Measurements from ENCODE around the gene HIRA. TPM values are rescaled to one million over a fixed set of nuclear protein-coding genes. Genes with fewer than 3 reads are reported as not detected.

Gene HIRA
- total RNA-seq, 4 donors from 2014 or later, result 24.9 to 104 (median 31.8) TPM

DNA sequence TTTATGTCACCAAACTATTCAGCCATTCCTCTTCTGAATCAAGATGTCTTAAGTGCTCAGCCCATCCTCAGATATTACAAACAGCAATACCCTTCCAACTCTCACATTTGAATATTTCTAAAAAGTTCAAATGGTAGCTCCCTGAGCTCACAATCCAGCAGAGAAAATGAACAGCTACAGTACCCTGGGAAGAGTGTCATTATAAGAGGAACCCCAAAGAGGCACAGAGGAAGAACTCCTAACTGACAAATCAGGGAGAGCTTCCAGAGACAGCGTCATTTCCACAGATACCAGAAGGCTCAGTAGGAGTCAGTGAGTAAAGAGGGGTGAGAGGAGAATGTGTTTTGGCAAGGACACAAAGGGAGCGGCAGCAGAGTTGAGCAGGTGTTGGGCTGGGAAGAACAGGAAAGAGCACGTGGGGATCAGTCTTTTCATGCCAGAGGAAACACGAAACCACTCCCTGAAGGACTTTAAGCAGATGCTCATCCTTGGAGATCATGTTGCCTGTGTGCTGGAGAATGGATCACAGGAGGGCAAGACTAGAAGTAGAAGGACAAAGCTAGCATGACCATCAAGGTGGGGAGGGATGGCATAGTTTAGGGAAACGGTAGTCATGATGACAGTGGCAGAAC is 144.3 kb downstream of the HIRA start:
- Histone ChIP-seq H3K27me3 (no peaks in the 10 kb centered on the region), H3K27ac (no peak overlapping the region), H3K4me3 (no peak overlapping the region), H3K36me3 (no peaks in the 10 kb centered on the region), H3K4me1 (peaks cover 0 to 12% (median 4%) of the 10 kb centered on the region in 4 donors), H3K9me3 (no peaks in the 10 kb centered on the region)
- TF ChIP-seq, protein P1, sequence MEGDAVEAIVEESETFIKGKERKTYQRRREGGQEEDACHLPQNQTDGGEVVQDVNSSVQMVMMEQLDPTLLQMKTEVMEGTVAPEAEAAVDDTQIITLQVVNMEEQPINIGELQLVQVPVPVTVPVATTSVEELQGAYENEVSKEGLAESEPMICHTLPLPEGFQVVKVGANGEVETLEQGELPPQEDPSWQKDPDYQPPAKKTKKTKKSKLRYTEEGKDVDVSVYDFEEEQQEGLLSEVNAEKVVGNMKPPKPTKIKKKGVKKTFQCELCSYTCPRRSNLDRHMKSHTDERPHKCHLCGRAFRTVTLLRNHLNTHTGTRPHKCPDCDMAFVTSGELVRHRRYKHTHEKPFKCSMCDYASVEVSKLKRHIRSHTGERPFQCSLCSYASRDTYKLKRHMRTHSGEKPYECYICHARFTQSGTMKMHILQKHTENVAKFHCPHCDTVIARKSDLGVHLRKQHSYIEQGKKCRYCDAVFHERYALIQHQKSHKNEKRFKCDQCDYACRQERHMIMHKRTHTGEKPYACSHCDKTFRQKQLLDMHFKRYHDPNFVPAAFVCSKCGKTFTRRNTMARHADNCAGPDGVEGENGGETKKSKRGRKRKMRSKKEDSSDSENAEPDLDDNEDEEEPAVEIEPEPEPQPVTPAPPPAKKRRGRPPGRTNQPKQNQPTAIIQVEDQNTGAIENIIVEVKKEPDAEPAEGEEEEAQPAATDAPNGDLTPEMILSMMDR (IDR thresholded peaks at IDR 0.05), result no peak
- TF ChIP-seq POLR2A (IDR thresholded peaks at IDR 0.05), result no peak
- no peak for DNase-seq

GRCh38 chr22:19285831-19286230 is 145.7 kb downstream of the HIRA start:
- Histone ChIP-seq H3K36me3 (no peaks in the 10 kb centered on the region), H3K27ac (no peak overlapping the region), H3K27me3 (no peaks in the 10 kb centered on the region), H3K9me3 (no peaks in the 10 kb centered on the region), H3K4me3 (no peak overlapping the region), H3K4me1 (peaks cover 0 to 6% (median under 1%) of the 10 kb centered on the region in 4 donors)
- no peak for DNase-seq
- no peak for TF ChIP-seq POLR2A (IDR thresholded peaks at IDR 0.05)
- TF ChIP-seq, protein P1 (IDR thresholded peaks at IDR 0.05), result no peak

Small RNA genes within 50 kb of the gene (small RNA-seq; reads per million reads assigned to genes)
- gene RN7SL168P, result 0 reads per million in 2 donors

Other genes starting within 250 kb of the HIRA start
- gene CLTCL1, start 140.0 kb downstream of the HIRA start, total RNA-seq, result 1 to 10 TPM in 3 of 4 donors, under 1 TPM in 1; 0.47 to 3.9 (median 3.0) TPM
- 10 to 100 TPM in 2 of 4 donors, 1 to 10 TPM in 2; 7.0 to 27.2 (median 10.2) TPM for gene MRPL40, start 812 bp upstream of the HIRA start, total RNA-seq
- gene C22orf39, start 16.0 kb upstream of the HIRA start, total RNA-seq, result 10 to 100 TPM; 46.8 to 47.9 (median 47.1) TPM
- 10 to 100 TPM; 39.2 to 74.3 (median 43.5) TPM for gene UFD1, start 47.5 kb upstream of the HIRA start, total RNA-seq
- gene CDC45, start 48.2 kb upstream of the HIRA start, total RNA-seq, result 10 to 100 TPM in 1 of 4 donors, 1 to 10 TPM in 2, not detected in 1; 3.2 to 28.9 (median 7.5) TPM
- 10 to 100 TPM; 27.0 to 67.0 (median 34.1) TPM for gene CLDN5, start 92.7 kb upstream of the HIRA start, total RNA-seq